OCI-LY3 (cell line): ENCODE data around the gene CCDC27.

Experiments used
- H2AFZ ChIP-seq: fragments of 200-600, 300-600 bp; shearing (Covaris generic); 2 replicates; pipeline ENCODE4 v1.6.0; 2014; ENCODE audit warnings: antibody characterized with exemption, low read depth, low read length
- H3K27ac ChIP-seq: fragments of 200-600, 300-600 bp; sonication (generic); 2 replicates; pipeline ENCODE4 v1.5.1; 2014; ENCODE audit warnings: mild to moderate bottlenecking, low read length, moderate library complexity, mixed read lengths
- H3K27me3 ChIP-seq: fragments of 200-600, 300-600 bp; sonication (generic); 2 replicates; pipeline ENCODE4 v1.6.1; 2014; ENCODE audit warnings: low read depth, low read length, mixed read lengths
- H3K36me3 ChIP-seq: fragments of 200-600, 300-600 bp; sonication (generic); replicated peaks from 2 replicates; pipeline ENCODE3; 2014; ENCODE audit warnings: low read depth, low read length, mixed read lengths
- H3K4me1 ChIP-seq: fragments of 300-600, 200-600 bp; sonication (generic); 2 replicates; pipeline ENCODE4 v1.6.1; 2014; ENCODE audit warnings: low read length, mixed read lengths
- H3K4me2 ChIP-seq: fragments of 200-600, 300-600 bp; sonication (generic); 2 replicates; pipeline ENCODE4 v1.6.1; 2014; ENCODE audit warnings: low read length, mixed read lengths
- H3K4me3 ChIP-seq: fragments of 300-600, 200-600 bp; sonication (generic); 2 replicates; pipeline ENCODE4 v1.5.1; 2014; ENCODE audit warnings: antibody characterized with exemption, mild to moderate bottlenecking, low read length, moderate library complexity
- H3K79me2 ChIP-seq: fragments of 300-600, 200-600 bp; shearing (Covaris generic); 2 replicates; pipeline ENCODE4 v1.6.1; 2014; ENCODE audit warnings: mild to moderate bottlenecking, low read length, mixed read lengths
- H3K9ac ChIP-seq: fragments of 300-600, 200-600 bp; shearing (Covaris generic); 2 replicates; pipeline ENCODE4 v1.6.0; 2014; ENCODE audit warnings: mild to moderate bottlenecking, low read length, moderate library complexity
- H3K9me3 ChIP-seq: fragments of 200-600, 300-600 bp; shearing (Covaris generic); 2 replicates; pipeline ENCODE4 v1.6.1; 2014; ENCODE audit warnings: low read length, mixed read lengths; ENCODE audit not compliant: insufficient read depth
- H4K20me1 ChIP-seq: fragments of 200-600, 300-600 bp; sonication (generic); 2 replicates; pipeline ENCODE4 v1.6.1; 2016; ENCODE audit warnings: low read length, mixed read lengths; ENCODE audit not compliant: insufficient read depth
- CTCF ChIP-seq: fragments of 200-600, 300-600 bp; sonication (generic); IDR thresholded peaks from 2 replicates; pipeline ENCODE4 v1.5.1; 2014; ENCODE audit warnings: antibody characterized with exemption, low read length, low read depth
- EZH2phosphoT487 ChIP-seq: fragments of 200-600 bp; shearing (Covaris generic); IDR thresholded peaks from 2 replicates; pipeline ENCODE4 v1.6.1; 2018; ENCODE audit warnings: antibody characterized with exemption, mixed run types, low read depth

CCDC27 gene

GRCh38 chr1:3776231-3776961 is 24.1 kb downstream of the CCDC27 start:
- H3K9ac ChIP-seq, result no peak overlapping the region
- H2AFZ ChIP-seq, result no peak overlapping the region
- peaks cover 16% of the 10 kb centered on the region for H3K4me1 ChIP-seq
- peaks cover 6% of the 10 kb centered on the region; the same call in 1 of the 2 replicates for H3K27me3 ChIP-seq
- H3K4me2 ChIP-seq, result no peak overlapping the region
- H3K79me2 ChIP-seq, result no peaks in the 10 kb centered on the region
- H4K20me1 ChIP-seq, result no peaks in the 10 kb centered on the region
- peaks cover 10% of the 10 kb centered on the region for H3K36me3 ChIP-seq
- no peak overlapping the region for H3K27ac ChIP-seq
- no peaks in the 10 kb centered on the region for H3K9me3 ChIP-seq
- TF ChIP-seq EZH2phosphoT487 (no peak), CTCF (no peak)
- H3K4me3 ChIP-seq, result no peak overlapping the region

- no peak for TF ChIP-seq CTCF
- no peak for TF ChIP-seq EZH2phosphoT487
- Histone ChIP-seq H4K20me1 (no peaks in the 10 kb centered on the region), H3K4me2 (no peak overlapping the region), H3K9ac (no peak overlapping the region), H3K4me1 (peaks cover 12% of the 10 kb centered on the region), H3K9me3 (no peaks in the 10 kb centered on the region), H2AFZ (no peak overlapping the region), H3K27me3 (peaks cover 6% of the 10 kb centered on the region; the same call in 1 of the 2 replicates), H3K36me3 (peaks cover 13% of the 10 kb centered on the region), H3K27ac (no peak overlapping the region), H3K79me2 (no peaks in the 10 kb centered on the region), H3K4me3 (no peak overlapping the region)
Measured at GRCh38 chr1:3777078-3777547, 24.9 kb downstream of the CCDC27 start.

- H3K9me3 ChIP-seq, result no peaks in the 10 kb centered on the region
- H2AFZ ChIP-seq, result no peak overlapping the region
- H4K20me1 ChIP-seq, result no peaks in the 10 kb centered on the region
- H3K27me3 ChIP-seq, result peaks cover 3% of the 10 kb centered on the region; the same call in 1 of the 2 replicates
- no peak overlapping the region for H3K27ac ChIP-seq
- H3K4me2 ChIP-seq, result no peak overlapping the region
- no peak overlapping the region for H3K4me3 ChIP-seq
- no peaks in the 10 kb centered on the region for H3K79me2 ChIP-seq
- TF ChIP-seq CTCF (no peak), EZH2phosphoT487 (no peak)
- peaks cover 11% of the 10 kb centered on the region for H3K4me1 ChIP-seq
- H3K9ac ChIP-seq, result no peak overlapping the region
- H3K36me3 ChIP-seq, result peaks cover 13% of the 10 kb centered on the region
Measured at GRCh38 chr1:3777647-3778589, 25.7 kb downstream of the CCDC27 start.
